B cell (primary cell): ENCODE measurements around the gene ILDR2.

Experiments used
- EZH2 ChIP-seq: IDR thresholded peaks from 2 replicates; pipeline ENCODE4 v1.6.1; 2012; ENCODE audit warnings: borderline replicate concordance, low read depth, mild to moderate bottlenecking, moderate library complexity, low read length; ENCODE audit not compliant: insufficient read depth, poor library complexity, severe bottlenecking
- TF ChIP-seq, protein P1 (sequence below): fragments of 200-600 bp; IDR thresholded peaks from one replicate; pipeline ENCODE4 v1.8.0; 2022; ENCODE audit warnings: antibody characterized with exemption, mild to moderate bottlenecking

DNA sequence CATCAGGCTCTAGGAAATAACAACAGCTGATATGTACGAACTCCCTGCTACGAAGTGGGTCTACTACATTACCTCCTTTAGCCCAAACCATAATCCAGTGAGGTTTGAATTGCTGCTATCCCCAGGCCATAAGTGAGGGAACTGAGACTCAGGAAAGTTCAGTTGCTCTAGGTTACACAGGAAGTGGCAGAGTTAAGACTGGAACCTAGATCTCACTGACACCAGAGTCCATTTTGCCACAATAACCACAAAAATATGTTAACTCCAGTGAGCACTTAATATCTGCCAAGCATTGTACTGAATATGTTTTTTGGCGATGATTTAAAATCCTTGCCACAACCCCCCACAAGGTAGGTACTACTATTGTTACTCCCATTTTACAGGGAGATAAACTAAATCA is 90.4 kb downstream of the ILDR2 start:
- TF ChIP-seq EZH2, result no peak
- TF ChIP-seq, protein P1, sequence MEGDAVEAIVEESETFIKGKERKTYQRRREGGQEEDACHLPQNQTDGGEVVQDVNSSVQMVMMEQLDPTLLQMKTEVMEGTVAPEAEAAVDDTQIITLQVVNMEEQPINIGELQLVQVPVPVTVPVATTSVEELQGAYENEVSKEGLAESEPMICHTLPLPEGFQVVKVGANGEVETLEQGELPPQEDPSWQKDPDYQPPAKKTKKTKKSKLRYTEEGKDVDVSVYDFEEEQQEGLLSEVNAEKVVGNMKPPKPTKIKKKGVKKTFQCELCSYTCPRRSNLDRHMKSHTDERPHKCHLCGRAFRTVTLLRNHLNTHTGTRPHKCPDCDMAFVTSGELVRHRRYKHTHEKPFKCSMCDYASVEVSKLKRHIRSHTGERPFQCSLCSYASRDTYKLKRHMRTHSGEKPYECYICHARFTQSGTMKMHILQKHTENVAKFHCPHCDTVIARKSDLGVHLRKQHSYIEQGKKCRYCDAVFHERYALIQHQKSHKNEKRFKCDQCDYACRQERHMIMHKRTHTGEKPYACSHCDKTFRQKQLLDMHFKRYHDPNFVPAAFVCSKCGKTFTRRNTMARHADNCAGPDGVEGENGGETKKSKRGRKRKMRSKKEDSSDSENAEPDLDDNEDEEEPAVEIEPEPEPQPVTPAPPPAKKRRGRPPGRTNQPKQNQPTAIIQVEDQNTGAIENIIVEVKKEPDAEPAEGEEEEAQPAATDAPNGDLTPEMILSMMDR, result no peak
